NCI-H2196 treated with DMSO at 0.1 percent for 48 hours (cell line): ENCODE data around the gene PRKCE.
A peak's percentile ranks its signal among the peaks of the same experiment; 100 is the strongest.
"Not testable (repeated sequence)": the region's sequence is repeated elsewhere in the genome, so short reads cannot be mapped to it uniquely, and the experiment has no call there.

ENCODE experiments used
- DNase-seq: peaks from one replicate; lab custom pipeline; 2025; ENCODE audit not compliant: unreplicated experiment; lab: John Stamatoyannopoulos, UW

PRKCE gene

GRCh38 chr2:45852450-45853150, 201.1 kb downstream of the PRKCE start:
- no peak for DNase-seq

GRCh38 chr2:45855374-45855773, 203.9 kb downstream of the PRKCE start:
- DNase-seq: no peak

- DNase-seq: no peak
Measured at GRCh38 chr2:45856391-45857274, 205.2 kb downstream of the PRKCE start.

GRCh38 chr2:45857275-45857609, 205.8 kb downstream of the PRKCE start:
- no peak for DNase-seq

- no peak for DNase-seq
Measured at GRCh38 chr2:45857867-45858520, 206.5 kb downstream of the PRKCE start.

- DNase-seq: not testable (repeated sequence)
Measured at GRCh38 chr2:45858872-45859271, 207.4 kb downstream of the PRKCE start.

- DNase-seq: no peak
Measured at GRCh38 chr2:45859682-45860081, 208.2 kb downstream of the PRKCE start.

GRCh38 chr2:45860136-45861121, 209.0 kb downstream of the PRKCE start:
- no peak for DNase-seq

GRCh38 chr2:45862843-45863242, 211.4 kb downstream of the PRKCE start:
- DNase-seq: no peak

- DNase-seq: no peak
Measured at GRCh38 chr2:45864121-45864520, 212.6 kb downstream of the PRKCE start.

GRCh38 chr2:45867349-45867748, 215.9 kb downstream of the PRKCE start:
- DNase-seq: no peak

- no peak for DNase-seq
Measured at GRCh38 chr2:45867800-45868199, 216.3 kb downstream of the PRKCE start.

GRCh38 chr2:45869165-45869501, 217.7 kb downstream of the PRKCE start:
- DNase-seq: no peak

- DNase-seq: no peak
Measured at GRCh38 chr2:45871025-45871424, 219.6 kb downstream of the PRKCE start.

- DNase-seq: no peak
Measured at GRCh38 chr2:45871541-45871940, 220.1 kb downstream of the PRKCE start.

- no peak for DNase-seq
Measured at GRCh38 chr2:45872211-45872610, 220.7 kb downstream of the PRKCE start.

GRCh38 chr2:45874344-45874743, 222.9 kb downstream of the PRKCE start:
- DNase-seq: peak; percentile 65

- no peak for DNase-seq
Measured at GRCh38 chr2:45876611-45877010, 225.1 kb downstream of the PRKCE start.

- DNase-seq: no peak
Measured at GRCh38 chr2:45879406-45879805, 227.9 kb downstream of the PRKCE start.

GRCh38 chr2:45879936-45880335, 228.5 kb downstream of the PRKCE start:
- no peak for DNase-seq
